Measurements from ENCODE around the gene CNPPD1.
"Not testable (repeated sequence)": the region's sequence is repeated elsewhere in the genome, so short reads cannot be mapped to it uniquely, and the experiment has no call there.

The CNPPD1 gene

DNA sequence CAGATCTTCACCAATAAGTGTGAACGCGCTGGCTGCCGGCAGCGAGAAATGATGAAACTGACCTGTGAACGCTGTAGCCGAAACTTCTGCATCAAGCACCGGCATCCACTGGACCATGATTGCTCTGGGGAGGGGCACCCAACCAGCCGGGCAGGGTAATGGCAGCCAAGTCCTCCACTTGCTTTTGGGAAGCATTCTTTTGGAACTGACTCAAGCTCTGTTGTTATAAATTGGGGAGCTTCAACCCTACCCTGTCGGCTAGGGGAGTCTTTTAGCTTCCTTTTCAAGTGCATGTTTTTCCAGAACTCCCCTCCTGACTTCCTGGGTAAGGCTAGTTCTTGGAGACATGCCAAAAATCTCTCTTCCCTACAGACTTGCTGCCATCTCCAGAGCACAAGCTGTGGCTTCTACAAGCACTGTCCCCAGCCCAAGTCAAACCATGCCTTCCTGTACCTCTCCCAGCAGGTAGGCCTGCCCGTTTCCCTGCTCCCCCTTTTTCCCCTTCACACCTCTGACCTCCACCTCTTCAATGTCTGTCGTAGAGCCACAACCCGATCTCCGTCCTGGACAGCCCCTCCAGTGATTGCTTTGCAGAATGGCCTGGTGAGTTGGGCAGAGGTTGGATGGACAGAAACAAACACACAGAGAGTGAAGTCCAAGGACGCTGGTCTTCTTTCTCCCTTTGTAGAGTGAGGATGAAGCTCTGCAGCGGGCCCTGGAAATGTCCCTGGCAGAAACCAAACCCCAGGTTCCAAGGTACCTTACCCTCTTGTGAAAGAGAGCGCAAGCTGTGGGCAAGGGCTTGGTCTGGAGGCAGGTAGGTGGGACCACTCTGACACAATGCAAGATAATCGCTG lies 31.4 kb upstream of the CNPPD1 start:
- H3K9ac ChIP-seq (ENCODE audit: low read depth in 1 of 2, low read length in 2 of 2) = peak overlapping the region; percentile 51 to 93
- peaks cover 0 to 31% of the 10 kb centered on the region in 2 donors for H3K36me3 ChIP-seq (ENCODE audit: control insufficient read depth in 1 of 2, insufficient read depth in 2 of 2, low read length in 2 of 2)
- no peaks in the 10 kb centered on the region for H3K9me3 ChIP-seq (ENCODE audit: control insufficient read depth in 1 of 2, low read length in 2 of 2)
- H3K27me3 ChIP-seq (ENCODE audit: control insufficient read depth in 1 of 2, insufficient read depth in 2 of 2, low read length in 2 of 2) = no peaks in the 10 kb centered on the region
- no peak overlapping the region for H3K27ac ChIP-seq (ENCODE audit: low read depth, low read length)
- H3K4me1 ChIP-seq (ENCODE audit: control insufficient read depth in 1 of 2, insufficient read depth in 2 of 2, low read length in 2 of 2) = peaks cover 19 to 26% of the 10 kb centered on the region in 2 donors
- H3K4me3 ChIP-seq (ENCODE audit: low read depth in 1 of 2, low read length in 2 of 2) = peak overlapping the region in 1 of 2 donors; percentile 75

- Histone ChIP-seq H3K9ac (ENCODE audit: low read depth in 1 of 2, low read length in 2 of 2) (peak overlapping the region; percentile 51 to 93), H3K4me1 (ENCODE audit: control insufficient read depth in 1 of 2, insufficient read depth in 2 of 2, low read length in 2 of 2) (peaks cover 19 to 26% of the 10 kb centered on the region in 2 donors), H3K27ac (ENCODE audit: low read depth, low read length) (peak overlapping the region; percentile 94), H3K9me3 (ENCODE audit: control insufficient read depth in 1 of 2, low read length in 2 of 2) (no peaks in the 10 kb centered on the region), H3K4me3 (ENCODE audit: low read depth in 1 of 2, low read length in 2 of 2) (peak overlapping the region; percentile 75 to 79), H3K36me3 (ENCODE audit: control insufficient read depth in 1 of 2, insufficient read depth in 2 of 2, low read length in 2 of 2) (peaks cover 0 to 25% of the 10 kb centered on the region in 2 donors), H3K27me3 (ENCODE audit: control insufficient read depth in 1 of 2, insufficient read depth in 2 of 2, low read length in 2 of 2) (no peaks in the 10 kb centered on the region)
These were observed 30.6 kb upstream of the CNPPD1 start for GRCh38 chr2:219207134-219207883.

GRCh38 chr2:219206328-219207133 lies 29.8 kb upstream of the CNPPD1 start, which contains the start of gene ZFAND2B:
ZFAND2B (plus strand) TSS chr2:219206782; CDS start chr2:219206988, 206 bp downstream.
- Histone ChIP-seq H3K4me3 (ENCODE audit: low read depth in 1 of 2, low read length in 2 of 2) (peak within 1 kb of the TSS; percentile 75 to 85), H3K9ac (ENCODE audit: low read depth in 1 of 2, low read length in 2 of 2) (peak within 1 kb of the TSS; percentile 61 to 93), H3K36me3 (ENCODE audit: control insufficient read depth in 1 of 2, insufficient read depth in 2 of 2, low read length in 2 of 2) (peaks cover 0 to 25% of the 10 kb centered on the region in 2 donors), H3K27me3 (ENCODE audit: control insufficient read depth in 1 of 2, insufficient read depth in 2 of 2, low read length in 2 of 2) (no peaks in the 10 kb centered on the region), H3K4me1 (ENCODE audit: control insufficient read depth in 1 of 2, insufficient read depth in 2 of 2, low read length in 2 of 2) (peaks cover 19 to 26% of the 10 kb centered on the region in 2 donors), H3K27ac (ENCODE audit: low read depth, low read length) (peak within 1 kb of the TSS; percentile 94), H3K9me3 (ENCODE audit: control insufficient read depth in 1 of 2, low read length in 2 of 2) (no peaks in the 10 kb centered on the region)

DNA sequence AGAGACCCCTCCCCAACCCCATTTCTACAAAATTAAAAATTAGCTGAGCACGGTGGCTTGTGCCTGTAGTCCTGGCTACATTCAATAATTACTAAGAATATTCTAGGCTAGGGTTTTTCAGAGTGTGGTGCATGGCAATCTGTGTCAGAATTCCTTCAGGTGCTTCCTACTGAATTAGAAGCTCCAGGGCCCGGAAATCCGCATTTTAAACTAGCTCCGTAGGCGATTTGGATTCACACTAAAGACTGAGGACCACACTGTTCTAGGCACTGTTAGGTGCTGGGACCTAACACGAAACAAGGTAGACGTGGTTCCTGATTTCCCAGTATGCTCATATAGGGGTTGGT lies 29.2 kb upstream of the CNPPD1 start:
- Histone ChIP-seq H3K9me3 (ENCODE audit: control insufficient read depth in 1 of 2, low read length in 2 of 2) (no peaks in the 10 kb centered on the region), H3K27me3 (ENCODE audit: control insufficient read depth in 1 of 2, insufficient read depth in 2 of 2, low read length in 2 of 2) (no peaks in the 10 kb centered on the region), H3K36me3 (ENCODE audit: control insufficient read depth in 1 of 2, insufficient read depth in 2 of 2, low read length in 2 of 2) (peaks cover 0 to 25% of the 10 kb centered on the region in 2 donors), H3K9ac (ENCODE audit: low read depth in 1 of 2, low read length in 2 of 2) (peak overlapping the region; percentile 61 to 93), H3K4me3 (ENCODE audit: low read depth in 1 of 2, low read length in 2 of 2) (peak overlapping the region; percentile 75 to 85), H3K27ac (ENCODE audit: low read depth, low read length) (peak overlapping the region; percentile 94), H3K4me1 (ENCODE audit: control insufficient read depth in 1 of 2, insufficient read depth in 2 of 2, low read length in 2 of 2) (peaks cover 19 to 26% of the 10 kb centered on the region in 2 donors)

GRCh38 chr2:219205165-219205538 lies 28.4 kb upstream of the CNPPD1 start:
- Histone ChIP-seq H3K4me1 (ENCODE audit: control insufficient read depth in 1 of 2, insufficient read depth in 2 of 2, low read length in 2 of 2) (peaks cover 19 to 26% of the 10 kb centered on the region in 2 donors), H3K4me3 (ENCODE audit: low read depth in 1 of 2, low read length in 2 of 2) (no peak overlapping the region), H3K9ac (ENCODE audit: low read depth in 1 of 2, low read length in 2 of 2) (no peak overlapping the region), H3K27ac (ENCODE audit: low read depth, low read length) (no peak overlapping the region), H3K27me3 (ENCODE audit: control insufficient read depth in 1 of 2, insufficient read depth in 2 of 2, low read length in 2 of 2) (no peaks in the 10 kb centered on the region), H3K36me3 (ENCODE audit: control insufficient read depth in 1 of 2, insufficient read depth in 2 of 2, low read length in 2 of 2) (peaks cover 0 to 19% of the 10 kb centered on the region in 2 donors), H3K9me3 (ENCODE audit: control insufficient read depth in 1 of 2, low read length in 2 of 2) (no peaks in the 10 kb centered on the region)

GRCh38 chr2:219204425-219205164 lies 27.9 kb upstream of the CNPPD1 start:
- Histone ChIP-seq H3K4me3 (ENCODE audit: low read depth in 1 of 2, low read length in 2 of 2) (no peak overlapping the region), H3K4me1 (ENCODE audit: control insufficient read depth in 1 of 2, insufficient read depth in 2 of 2, low read length in 2 of 2) (peaks cover 19 to 26% of the 10 kb centered on the region in 2 donors), H3K27me3 (ENCODE audit: control insufficient read depth in 1 of 2, insufficient read depth in 2 of 2, low read length in 2 of 2) (no peaks in the 10 kb centered on the region), H3K9ac (ENCODE audit: low read depth in 1 of 2, low read length in 2 of 2) (no peak overlapping the region), H3K36me3 (ENCODE audit: control insufficient read depth in 1 of 2, insufficient read depth in 2 of 2, low read length in 2 of 2) (peaks cover 0 to 16% of the 10 kb centered on the region in 2 donors), H3K27ac (ENCODE audit: low read depth, low read length) (no peak overlapping the region), H3K9me3 (ENCODE audit: control insufficient read depth in 1 of 2, low read length in 2 of 2) (no peaks in the 10 kb centered on the region)

GRCh38 chr2:219201331-219201730 lies 24.6 kb upstream of the CNPPD1 start:
- H3K9ac ChIP-seq (ENCODE audit: low read depth in 1 of 2, low read length in 2 of 2); H3K4me1 ChIP-seq (ENCODE audit: control insufficient read depth in 1 of 2, insufficient read depth in 2 of 2, low read length in 2 of 2); H3K9me3 ChIP-seq (ENCODE audit: control insufficient read depth in 1 of 2, low read length in 2 of 2); H3K27ac ChIP-seq (ENCODE audit: low read depth, low read length); H3K27me3 ChIP-seq (ENCODE audit: control insufficient read depth in 1 of 2, insufficient read depth in 2 of 2, low read length in 2 of 2); H3K36me3 ChIP-seq (ENCODE audit: control insufficient read depth in 1 of 2, insufficient read depth in 2 of 2, low read length in 2 of 2); H3K4me3 ChIP-seq (ENCODE audit: low read depth in 1 of 2, low read length in 2 of 2): not testable (repeated sequence)

DNA sequence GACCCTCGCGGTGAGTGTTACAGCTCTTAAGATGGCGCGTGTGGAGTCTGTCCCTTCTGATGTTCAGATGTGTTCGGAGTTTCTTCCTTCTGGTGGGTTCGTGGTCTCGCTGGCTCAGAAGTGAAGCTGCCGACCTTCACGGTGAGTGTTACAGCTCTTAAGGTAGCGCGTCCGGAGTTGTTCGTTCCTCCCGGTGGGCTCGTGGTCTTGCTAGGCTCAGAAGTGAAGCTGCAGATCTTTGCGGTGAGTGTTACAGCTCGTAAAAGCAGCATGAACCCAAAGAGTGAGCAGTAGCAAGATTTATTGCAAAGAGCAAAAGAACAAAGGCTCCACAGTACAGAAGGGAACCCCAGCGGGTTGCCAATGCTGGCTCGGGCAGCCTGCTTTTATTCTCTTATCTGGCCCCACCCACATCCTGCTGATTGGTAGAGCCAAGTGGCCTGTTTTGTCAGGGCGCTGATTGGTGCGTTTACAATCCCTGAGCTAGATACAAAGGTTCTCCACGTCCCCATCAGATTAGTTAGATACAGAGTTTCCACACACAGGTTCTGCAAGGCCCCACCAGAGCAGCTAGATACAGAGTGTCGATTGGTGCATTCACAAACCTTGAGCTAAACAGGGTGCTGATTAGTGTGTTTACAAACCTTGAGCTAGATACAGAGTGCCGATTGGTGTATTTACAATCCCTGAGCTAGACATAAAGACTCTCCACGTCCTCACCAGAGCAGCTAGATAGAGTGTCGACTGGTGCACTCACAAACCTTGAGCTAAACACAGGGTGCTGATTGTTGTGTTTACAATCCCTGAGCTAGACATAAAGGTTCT lies 24.0 kb upstream of the CNPPD1 start:
- not testable (repeated sequence) for H3K9ac ChIP-seq (ENCODE audit: low read depth in 1 of 2, low read length in 2 of 2); H3K36me3 ChIP-seq (ENCODE audit: control insufficient read depth in 1 of 2, insufficient read depth in 2 of 2, low read length in 2 of 2); H3K27ac ChIP-seq (ENCODE audit: low read depth, low read length); H3K4me1 ChIP-seq (ENCODE audit: control insufficient read depth in 1 of 2, insufficient read depth in 2 of 2, low read length in 2 of 2); H3K4me3 ChIP-seq (ENCODE audit: low read depth in 1 of 2, low read length in 2 of 2); H3K9me3 ChIP-seq (ENCODE audit: control insufficient read depth in 1 of 2, low read length in 2 of 2); H3K27me3 ChIP-seq (ENCODE audit: control insufficient read depth in 1 of 2, insufficient read depth in 2 of 2, low read length in 2 of 2)
